GM21381 (cell line): ENCODE results near the gene NINL.
"Not testable (repeated sequence)": the region's sequence is repeated elsewhere in the genome, so short reads cannot be mapped to it uniquely, and the experiment has no call there.

Experiments used
- ATAC-seq: cut with Tn5 transposase; IDR thresholded peaks from one replicate; pipeline ENCODE4 v1.9.1; 2021; ENCODE audit warnings: mild to moderate bottlenecking, moderate library complexity; ENCODE audit not compliant: unreplicated experiment

NINL gene

GRCh38 chr20:25487975-25488374 lies 97.4 kb downstream of the NINL start:
- ATAC-seq = no peak

GRCh38 chr20:25487306-25487705 lies 98.0 kb downstream of the NINL start:
- ATAC-seq = no peak

- ATAC-seq = no peak
Measured at GRCh38 chr20:25486377-25486776, 99.0 kb downstream of the NINL start.

GRCh38 chr20:25485872-25486271 lies 99.5 kb downstream of the NINL start:
- no peak for ATAC-seq

GRCh38 chr20:25484911-25485511 lies 100.3 kb downstream of the NINL start:
- ATAC-seq = no peak

- no peak for ATAC-seq
Measured at GRCh38 chr20:25484224-25484846, 101.0 kb downstream of the NINL start.

GRCh38 chr20:25483431-25484132 lies 101.7 kb downstream of the NINL start:
- ATAC-seq = no peak

- ATAC-seq = no peak
Measured at GRCh38 chr20:25481918-25482253, 103.4 kb downstream of the NINL start.

- ATAC-seq = no peak
Measured at GRCh38 chr20:25481235-25481917, 104.0 kb downstream of the NINL start.

- no peak for ATAC-seq
Measured at GRCh38 chr20:25480797-25481196, 104.5 kb downstream of the NINL start.

- ATAC-seq = no peak
Measured at GRCh38 chr20:25480156-25480555, 105.2 kb downstream of the NINL start.

- ATAC-seq = no peak
Measured at GRCh38 chr20:25479638-25480037, 105.7 kb downstream of the NINL start.

GRCh38 chr20:25478889-25479568 lies 106.3 kb downstream of the NINL start:
- no peak for ATAC-seq

GRCh38 chr20:25477014-25477882 lies 108.1 kb downstream of the NINL start:
- ATAC-seq = no peak

GRCh38 chr20:25476106-25477013 lies 109.0 kb downstream of the NINL start:
- ATAC-seq = no peak

GRCh38 chr20:25473297-25473696 lies 112.0 kb downstream of the NINL start:
- ATAC-seq = not testable (repeated sequence)

GRCh38 chr20:25471020-25471419 lies 114.3 kb downstream of the NINL start:
- ATAC-seq = no peak

- no peak for ATAC-seq
Measured at GRCh38 chr20:25470045-25470444, 115.3 kb downstream of the NINL start.

GRCh38 chr20:25469558-25469957 lies 115.8 kb downstream of the NINL start:
- no peak for ATAC-seq
